CD4-positive, alpha-beta memory T cell (primary cell): Measurements from ENCODE around the gene SOX3. TPM values are rescaled to one million over a fixed set of nuclear protein-coding genes. Genes with fewer than 3 reads are reported as not detected.

Source experiments
- polyA plus RNA-seq, 2 donors: library from polyadenylated mRNA; unstranded; fragments of 300-500 nt; fragmentation: Illumina TruSeq; gene quantifications; one replicate each; pipeline ENCODE4 v1.2.3, GENCODE V29; 2021
- total RNA-seq, 2 experiments: library from RNA; stranded (reverse); gene quantifications; one replicate each; pipeline ENCODE4 v1.2.3, GENCODE V29; 2021

Gene SOX3
- total and polyA plus RNA-seq, 4 experiments from 2014 or later: not detected

Other genes starting within 250 kb of the SOX3 start
- 10 to 100 TPM; 14.5 to 16.2 TPM for gene LINC00632, start 204.7 kb upstream of the SOX3 start, total RNA-seq
- under 1 TPM in 1 of 2 donors, not detected in 1; 0.26 TPM for gene LINC00632, start 204.7 kb upstream of the SOX3 start, polyA plus RNA-seq